Activated CD8-positive, alpha-beta memory T cell treated with anti-CD3 and anti-CD28 coated beads for 1 hour (primary cell): ENCODE data around the gene CHST15.
"Not testable (repeated sequence)": the region's sequence is repeated elsewhere in the genome, so short reads cannot be mapped to it uniquely, and the experiment has no call there.

Experiments used
- DNase-seq, 2 donors: peaks; one replicate each; pipeline ENCODE4 v3.0.0-alpha.2; 2020; ENCODE audit warnings: low read depth in 1 of 2; ENCODE audit errors: extremely low read depth in 1 of 2

Gene CHST15

GRCh38 chr10:124100124-124100523 is 6.7 kb upstream of the CHST15 start:
- DNase-seq: no peak

- no peak for DNase-seq
Observed at GRCh38 chr10:124099604-124100003, 6.2 kb upstream of the CHST15 start.

- DNase-seq: no peak
Observed at GRCh38 chr10:124098575-124098974, 5.2 kb upstream of the CHST15 start.

GRCh38 chr10:124097883-124098282 is 4.5 kb upstream of the CHST15 start:
- DNase-seq: no peak

- DNase-seq: no peak
Observed at GRCh38 chr10:124096494-124096893, 3.1 kb upstream of the CHST15 start.

- DNase-seq: not testable (repeated sequence)
Observed at GRCh38 chr10:124095801-124096200, 2.4 kb upstream of the CHST15 start.

GRCh38 chr10:124095096-124095495 is 1.7 kb upstream of the CHST15 start:
- no peak for DNase-seq

GRCh38 chr10:124094419-124094785 is 1.0 kb upstream of the CHST15 start:
- DNase-seq: no peak

- not testable (repeated sequence) for DNase-seq
Observed at GRCh38 chr10:124093774-124094418, 498 bp upstream of the CHST15 start.

- DNase-seq: no peak
Observed at GRCh38 chr10:124092250-124092859, 1.0 kb downstream of the CHST15 start.

GRCh38 chr10:124091646-124092249 is 1.6 kb downstream of the CHST15 start:
- no peak for DNase-seq

GRCh38 chr10:124090601-124091209 is 2.7 kb downstream of the CHST15 start:
- DNase-seq: no peak

- no peak for DNase-seq
Observed at GRCh38 chr10:124089859-124090258, 3.5 kb downstream of the CHST15 start.

GRCh38 chr10:124088915-124089314 is 4.5 kb downstream of the CHST15 start:
- DNase-seq: no peak

- DNase-seq: no peak
Observed at GRCh38 chr10:124087672-124088634, 5.4 kb downstream of the CHST15 start.

- DNase-seq: no peak
Observed at GRCh38 chr10:124086787-124087671, 6.4 kb downstream of the CHST15 start.

GRCh38 chr10:124086097-124086710 is 7.2 kb downstream of the CHST15 start:
- no peak for DNase-seq

- no peak for DNase-seq
Observed at GRCh38 chr10:124085680-124086079, 7.7 kb downstream of the CHST15 start.

- DNase-seq: no peak
Observed at GRCh38 chr10:124084708-124085107, 8.7 kb downstream of the CHST15 start.
